T-helper 17 cell (primary cell): Measurements from ENCODE around the gene ZNF675. TPM values are rescaled to one million over a fixed set of nuclear protein-coding genes. Genes with fewer than 3 reads are reported as not detected.
"Not testable (repeated sequence)": the region's sequence is repeated elsewhere in the genome, so short reads cannot be mapped to it uniquely, and the experiment has no call there.

ENCODE experiments used
- ATAC-seq: fragments of 150-1000 bp; cut with Tn5 transposase; 2 replicates; pipeline ENCODE4 v1.10.0; 2021; ENCODE audit warnings: mild to moderate bottlenecking, moderate library complexity
- DNase-seq, 3 donors: peaks; one replicate each; pipeline versions ENCODE4 v3.0.0 to v3.0.0-alpha.2; 2020 to 2021
- H3K9me3 ChIP-seq: one replicate; pipeline ENCODE4 v1.7.0; 2013; ENCODE audit warnings: low read length, mild to moderate bottlenecking; ENCODE audit not compliant: control insufficient read depth, poor library complexity, severe bottlenecking
- H3K27ac Mint-ChIP-seq: one replicate; pipeline ENCODE4 v1.8.0; 2022; ENCODE audit warnings: mild to moderate bottlenecking, moderate library complexity, mixed read lengths
- H3K27me3 Mint-ChIP-seq: one replicate; pipeline ENCODE4 v1.8.0; 2022; ENCODE audit warnings: mixed read lengths
- H3K36me3 Mint-ChIP-seq: one replicate; pipeline ENCODE4 v1.8.0; 2022; ENCODE audit warnings: low read depth, mixed read lengths
- H3K4me1 Mint-ChIP-seq: one replicate; pipeline ENCODE4 v1.8.0; 2022; ENCODE audit warnings: mild to moderate bottlenecking, mixed read lengths
- H3K4me3 Mint-ChIP-seq: one replicate; pipeline ENCODE4 v1.8.0; 2022; ENCODE audit warnings: mild to moderate bottlenecking, moderate library complexity, mixed read lengths
- total RNA-seq, 4 donors: library from RNA in 2 of 4; stranded (reverse) in 2 of 4; gene quantifications; one replicate each; pipeline ENCODE4 v1.2.3 and lab custom pipeline; 2022 to 2026

Gene ZNF675
- total RNA-seq, 2 donors from 2014 or later, result 17.7 to 19.5 TPM

- H3K9me3 ChIP-seq, result peaks cover 28% of the 10 kb centered on the region
Measured at GRCh38 chr19:23665651-23666410, 21.2 kb downstream of the ZNF675 start.

GRCh38 chr19:23649817-23650216 is 37.2 kb downstream of the ZNF675 start:
- not testable (repeated sequence) for H3K36me3 Mint-ChIP-seq, H3K27ac Mint-ChIP-seq, H3K4me1 Mint-ChIP-seq, H3K27me3 Mint-ChIP-seq, ATAC-seq, H3K4me3 Mint-ChIP-seq, DNase-seq
- peaks cover 21% of the 10 kb centered on the region for H3K9me3 ChIP-seq

More at GRCh38 chr19:23665651-23666410, 21.2 kb downstream of the ZNF675 start:
- Mint-ChIP-seq H3K27ac (no peak overlapping the region), H3K36me3 (peaks cover 11% of the 10 kb centered on the region), H3K4me1 (no peaks in the 10 kb centered on the region), H3K4me3 (no peak overlapping the region), H3K27me3 (no peaks in the 10 kb centered on the region)
- no peak for DNase-seq
- ATAC-seq, result no peak

Other genes starting within 250 kb of the ZNF675 start
- gene ZNF681, start 71.7 kb upstream of the ZNF675 start, total RNA-seq, result 1 to 10 TPM; 1.5 to 1.9 TPM
- 1 to 10 TPM; 2.8 to 3.3 TPM for gene ZNF726, start 227.7 kb upstream of the ZNF675 start, total RNA-seq